Ectodermal cell (in vitro differentiated cells): ENCODE measurements around the gene CNPY1.

Experiments used
- H3K27ac ChIP-seq: 2 replicates; pipeline ENCODE4 v1.7.0; 2013; ENCODE audit warnings: mild to moderate bottlenecking, low read depth, low read length; ENCODE audit not compliant: insufficient read depth, poor library complexity, severe bottlenecking
- H3K27me3 ChIP-seq: 2 replicates; pipeline ENCODE4 v1.7.0; 2013; ENCODE audit warnings: mild to moderate bottlenecking, low read length; ENCODE audit not compliant: insufficient read depth, control insufficient read depth, poor library complexity, severe bottlenecking
- H3K36me3 ChIP-seq: one replicate; pipeline ENCODE4 v1.7.0; 2013; ENCODE audit warnings: low read length; ENCODE audit not compliant: control insufficient read depth, insufficient read depth
- H3K4me1 ChIP-seq: one replicate; pipeline ENCODE4 v1.7.0; 2013; ENCODE audit warnings: low read length; ENCODE audit not compliant: control insufficient read depth, insufficient read depth
- H3K4me3 ChIP-seq: 2 replicates; pipeline ENCODE4 v1.7.0; 2013; ENCODE audit warnings: low read depth, low read length, control low read depth; ENCODE audit not compliant: insufficient read depth
- H3K9me3 ChIP-seq: 2 replicates; pipeline ENCODE4 v1.7.0; 2013; ENCODE audit warnings: mild to moderate bottlenecking, low read length, moderate library complexity; ENCODE audit not compliant: control insufficient read depth
- WGBS, 2 experiments: methylation state at CpG; one replicate each; pipeline ENCODE4 v1.1.7; 2013; ENCODE audit warnings: missing lambda C conversion rate in 2 of 2; 5-methylcytosine and 5-hydroxymethylcytosine counted together

The CNPY1 gene

DNA sequence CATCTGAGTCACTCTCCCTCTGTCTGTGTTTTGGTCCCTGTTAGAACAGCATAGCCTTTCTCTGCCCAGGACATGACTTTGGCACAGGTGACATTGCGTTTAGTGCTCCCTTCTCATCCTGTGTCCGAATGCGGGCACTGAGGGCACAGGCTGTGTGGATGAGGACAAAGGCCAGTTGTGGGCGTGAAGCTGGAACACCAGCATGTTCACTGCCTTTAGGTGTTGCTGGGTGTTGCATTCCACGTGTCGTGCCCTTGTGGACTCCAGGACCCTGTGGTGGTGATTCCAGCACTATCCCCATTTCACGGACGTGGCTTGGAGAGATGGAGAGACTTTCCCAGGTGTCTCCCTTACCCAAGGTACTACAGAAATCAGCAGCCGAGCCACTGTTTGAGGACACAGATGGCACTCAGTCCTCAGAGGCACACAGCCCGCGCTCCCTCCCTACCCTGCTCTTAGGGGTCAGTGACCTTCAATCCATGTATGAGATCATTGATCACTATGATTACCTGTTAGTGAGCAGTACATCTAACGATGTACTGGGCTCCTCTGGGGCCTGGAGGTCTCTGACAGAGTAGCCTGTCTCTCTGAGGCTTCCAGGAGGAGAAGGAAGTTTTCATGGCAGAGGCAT is 917 bp upstream of the CNPY1 start:
- Histone ChIP-seq H3K9me3 (no peaks in the 10 kb centered on the region), H3K4me1 (peaks cover 5% of the 10 kb centered on the region), H3K27me3 (no peaks in the 10 kb centered on the region), H3K4me3 (no peak overlapping the region), H3K36me3 (no peaks in the 10 kb centered on the region), H3K27ac (no peak overlapping the region)
- 94 to 96% methylated on average over 12 of the region's 12 CpGs for WGBS, 2 experiments

DNA sequence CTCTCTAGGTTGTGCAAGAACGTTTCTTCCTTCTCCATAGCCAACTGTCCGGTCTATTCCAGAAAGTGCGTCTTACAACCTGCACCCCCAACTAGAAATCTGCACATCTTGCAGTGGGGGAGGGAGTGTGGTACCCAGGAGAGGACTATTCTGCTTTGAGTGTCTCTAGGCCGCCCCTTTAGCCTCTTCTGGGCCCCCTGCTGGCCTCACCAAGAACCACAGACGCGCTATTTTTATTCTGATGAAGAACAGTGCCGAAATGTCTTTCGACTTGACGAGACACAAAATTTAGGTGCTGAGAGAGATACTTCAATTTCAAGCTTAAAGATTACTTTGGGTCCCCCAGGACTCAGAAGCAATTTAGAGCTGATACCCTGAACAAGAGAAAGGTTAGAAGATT is 1.0 kb downstream of the CNPY1 start:
- 83 to 89% methylated on average over 8 to 9 of the region's 9 CpGs for WGBS, 2 experiments
- Histone ChIP-seq H3K9me3 (no peaks in the 10 kb centered on the region), H3K4me3 (no peak overlapping the region), H3K27me3 (no peaks in the 10 kb centered on the region), H3K27ac (no peak overlapping the region), H3K4me1 (peaks cover 16% of the 10 kb centered on the region), H3K36me3 (no peaks in the 10 kb centered on the region)

DNA sequence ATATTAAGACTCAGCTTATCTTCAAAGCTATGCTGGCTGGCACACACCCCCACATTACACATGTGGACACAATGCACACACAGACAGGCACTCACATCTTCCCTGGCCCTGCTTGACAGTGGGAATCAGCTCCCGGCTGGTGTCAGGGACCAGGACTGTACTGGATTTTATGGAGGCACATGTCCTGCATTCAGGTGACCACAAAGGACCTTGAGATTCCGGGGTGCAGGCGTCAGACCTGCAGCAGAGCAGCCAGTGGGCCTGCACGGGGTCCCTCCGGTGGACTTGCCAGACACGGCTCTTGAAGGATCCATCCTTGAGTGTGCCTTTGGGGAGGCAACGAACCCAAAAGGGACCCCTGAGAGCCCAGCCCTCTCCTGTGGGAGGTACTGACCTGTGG is 1.9 kb downstream of the CNPY1 start:
- Histone ChIP-seq H3K9me3 (no peaks in the 10 kb centered on the region), H3K4me3 (no peak overlapping the region), H3K4me1 (peaks cover 18% of the 10 kb centered on the region), H3K36me3 (no peaks in the 10 kb centered on the region), H3K27me3 (no peaks in the 10 kb centered on the region), H3K27ac (no peak overlapping the region)
- WGBS, 2 experiments, result 94 to 96% methylated on average over 7 of the region's 7 CpGs

DNA sequence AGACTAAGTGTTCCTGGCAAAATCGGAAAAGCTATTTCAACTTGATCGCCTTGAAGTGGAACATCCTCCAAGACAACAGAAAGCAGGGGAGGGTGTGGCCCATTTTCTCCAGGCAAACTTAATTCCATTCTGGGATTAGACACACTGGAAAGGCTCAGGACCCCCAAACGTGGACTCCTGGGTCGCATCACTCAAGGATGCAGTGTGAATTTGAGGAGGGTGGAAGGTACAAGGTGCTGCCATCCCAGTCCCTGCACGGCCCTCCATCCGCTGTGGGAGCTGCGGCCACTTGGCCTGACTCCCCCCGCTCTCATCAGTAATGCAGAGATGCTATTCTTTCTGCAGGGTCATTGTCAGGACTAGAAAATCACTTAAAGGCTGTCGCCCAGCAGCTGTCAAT is 2.4 kb downstream of the CNPY1 start:
- H3K4me3 ChIP-seq, result no peak overlapping the region
- peaks cover 18% of the 10 kb centered on the region for H3K4me1 ChIP-seq
- WGBS, 2 experiments, result 93% methylated on average over 9 of the region's 9 CpGs
- no peaks in the 10 kb centered on the region for H3K27me3 ChIP-seq
- no peaks in the 10 kb centered on the region for H3K9me3 ChIP-seq
- no peaks in the 10 kb centered on the region for H3K36me3 ChIP-seq
- no peak overlapping the region for H3K27ac ChIP-seq

DNA sequence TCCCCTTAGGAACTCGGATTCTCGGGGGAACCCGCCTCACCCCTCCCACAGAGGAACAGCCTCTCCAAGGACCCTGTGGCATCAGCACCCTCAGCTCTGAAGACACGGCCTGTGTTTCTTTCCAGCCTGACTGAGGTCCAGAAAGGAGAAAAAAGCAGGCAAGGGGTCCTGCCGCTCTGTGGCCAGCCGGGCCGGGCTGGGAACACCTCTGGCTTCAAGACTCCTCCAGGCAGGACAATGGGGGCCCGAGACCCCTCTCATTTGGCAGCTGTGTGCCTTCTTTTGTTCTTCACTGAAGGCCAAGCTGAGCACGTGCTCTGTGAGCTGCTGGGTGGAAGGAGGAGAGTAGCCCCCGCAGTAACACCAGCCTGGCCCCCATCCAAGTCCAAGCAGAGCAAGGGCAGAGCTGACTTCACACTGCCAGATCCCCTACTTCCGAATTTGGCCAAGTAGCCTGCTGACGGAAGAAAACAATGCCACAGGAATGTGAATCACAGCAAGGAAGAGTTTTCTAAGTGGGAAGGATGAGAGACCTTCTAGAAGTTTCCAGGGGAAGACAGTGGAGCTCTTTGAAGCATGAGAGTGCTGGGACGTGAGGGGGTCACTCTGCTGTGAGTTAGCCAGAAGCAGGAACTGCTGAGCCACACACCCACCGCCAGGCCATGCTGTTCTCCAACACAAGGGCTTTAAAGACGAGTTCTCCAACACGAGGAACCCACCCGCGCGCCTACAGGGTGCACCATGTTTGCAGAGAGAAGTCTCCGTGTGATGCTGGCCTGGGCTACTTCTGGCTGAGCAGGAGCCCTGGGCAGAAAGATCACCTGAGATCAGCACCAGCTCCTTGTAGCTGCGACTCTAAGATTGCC is 3.1 kb downstream of the CNPY1 start:
- 81 to 84% methylated on average over 21 of the region's 21 CpGs for WGBS, 2 experiments
- no peak overlapping the region for H3K4me3 ChIP-seq
- peaks cover 21% of the 10 kb centered on the region for H3K4me1 ChIP-seq
- no peak overlapping the region for H3K27ac ChIP-seq
- H3K27me3 ChIP-seq, result no peaks in the 10 kb centered on the region
- H3K36me3 ChIP-seq, result no peaks in the 10 kb centered on the region
- no peaks in the 10 kb centered on the region for H3K9me3 ChIP-seq

DNA sequence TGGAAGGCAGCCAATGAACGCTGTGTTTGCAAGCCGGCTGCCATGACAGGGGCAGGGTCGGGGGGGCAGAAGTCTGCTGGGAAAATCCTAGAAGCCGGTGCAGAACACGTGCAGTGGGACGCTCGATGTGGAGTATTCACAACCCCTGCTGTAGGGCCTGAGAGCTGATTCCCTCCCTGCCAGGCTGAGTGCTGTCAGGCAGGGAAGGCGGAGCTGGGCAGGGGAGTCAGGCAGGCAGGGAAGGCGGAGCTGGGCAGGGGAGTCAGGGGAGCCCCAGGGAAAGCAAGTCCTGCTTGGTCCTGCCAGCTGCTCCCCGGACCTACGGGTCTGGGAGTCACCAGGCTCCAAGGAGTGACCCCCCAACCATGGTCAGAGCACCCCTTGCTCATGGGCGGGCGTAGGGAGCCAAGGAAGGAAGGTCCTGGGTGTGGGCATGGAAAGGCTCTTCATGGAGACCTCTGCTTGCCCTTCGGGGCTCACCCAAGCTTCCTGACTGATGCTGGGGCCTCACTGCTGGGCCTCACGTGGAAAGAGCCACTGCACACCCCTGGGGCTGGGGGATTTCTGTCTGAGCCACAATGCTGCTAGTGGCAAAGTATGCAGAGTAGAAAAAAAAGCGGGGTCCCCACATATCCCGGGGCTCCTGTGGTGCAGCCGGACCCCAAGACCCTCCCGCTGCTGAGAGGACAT is 4.2 kb downstream of the CNPY1 start:
- H3K4me1 ChIP-seq, result peaks cover 24% of the 10 kb centered on the region

DNA sequence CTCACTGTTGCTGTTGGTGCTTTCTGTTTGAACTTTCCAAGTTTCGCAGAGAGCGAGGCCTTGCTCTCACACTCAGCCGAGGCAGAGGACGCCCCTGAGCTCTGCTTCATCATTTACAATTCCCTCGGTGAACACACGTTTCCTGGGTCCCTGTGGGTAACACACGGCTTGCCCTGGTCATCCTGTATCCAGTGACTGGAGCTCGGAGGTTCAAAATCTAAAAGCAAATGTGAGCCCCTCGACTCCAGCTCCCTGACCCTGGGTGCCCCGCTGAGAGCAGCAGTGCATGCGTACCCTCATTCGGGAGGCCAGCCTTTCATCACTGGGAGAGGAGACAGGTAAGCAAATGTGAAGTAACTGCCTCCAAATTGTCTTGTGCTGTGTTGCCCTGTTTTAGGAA is 5.8 kb downstream of the CNPY1 start:
- Histone ChIP-seq H3K4me3 (no peak overlapping the region), H3K27me3 (peaks cover 18% of the 10 kb centered on the region), H3K4me1 (peaks cover 24% of the 10 kb centered on the region), H3K27ac (no peak overlapping the region), H3K9me3 (no peaks in the 10 kb centered on the region), H3K36me3 (no peaks in the 10 kb centered on the region)
- WGBS, 2 experiments, result 75 to 77% methylated on average over 12 of the region's 12 CpGs

More for the DNA sequence above, 4.2 kb downstream of the CNPY1 start:
- 84 to 85% methylated on average over 19 of the region's 19 CpGs for WGBS, 2 experiments
- H3K4me3 ChIP-seq, result no peak overlapping the region
- H3K36me3 ChIP-seq, result no peaks in the 10 kb centered on the region
- no peak overlapping the region for H3K27ac ChIP-seq
- H3K9me3 ChIP-seq, result no peaks in the 10 kb centered on the region
- H3K27me3 ChIP-seq, result peaks cover 2% of the 10 kb centered on the region

DNA sequence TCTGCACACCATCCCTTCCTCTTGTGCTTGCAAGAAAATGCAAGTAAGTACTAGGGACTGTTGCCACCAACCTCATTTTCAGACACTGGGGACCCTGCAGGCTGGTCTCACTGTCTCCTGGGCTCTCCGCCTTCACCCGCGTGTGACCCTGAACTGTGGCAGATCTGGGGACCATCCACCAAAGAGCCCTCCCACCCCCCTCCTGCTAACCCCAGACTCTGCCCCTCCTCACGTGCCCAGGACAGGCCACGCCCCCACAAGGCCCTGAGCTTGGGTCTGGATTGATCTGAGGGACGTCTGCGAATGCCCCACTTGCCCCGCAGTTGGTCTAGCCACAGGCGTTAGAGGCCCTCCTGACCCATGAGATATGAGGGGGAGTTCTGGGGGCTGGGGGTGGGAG is 8.1 kb downstream of the CNPY1 start:
- WGBS, 2 experiments, result 50 to 55% methylated on average over 9 of the region's 9 CpGs
- no peak overlapping the region for H3K27ac ChIP-seq
- no peak overlapping the region for H3K4me3 ChIP-seq
- no peaks in the 10 kb centered on the region for H3K9me3 ChIP-seq
- H3K36me3 ChIP-seq, result no peaks in the 10 kb centered on the region
- peaks cover 28% of the 10 kb centered on the region for H3K4me1 ChIP-seq
- peaks cover 40% of the 10 kb centered on the region for H3K27me3 ChIP-seq

DNA sequence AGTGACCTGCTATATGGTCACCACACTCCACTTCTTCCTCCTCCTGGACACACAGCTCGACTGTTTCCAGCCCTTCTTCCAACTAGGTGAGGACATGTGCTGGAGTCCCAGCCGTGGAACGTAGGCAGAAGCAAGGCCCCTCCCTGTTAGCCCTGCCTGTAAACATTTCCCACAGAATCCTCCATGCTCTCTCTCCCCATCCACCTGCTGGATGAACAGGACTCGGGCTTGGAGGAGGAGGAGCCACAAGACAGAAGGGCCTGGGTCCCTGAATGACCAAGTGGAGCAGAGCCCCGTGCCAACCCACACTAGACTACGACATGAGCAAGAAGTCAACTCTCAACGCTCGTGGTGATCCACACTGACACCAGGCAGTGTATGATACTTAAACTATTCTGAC is 9.9 kb downstream of the CNPY1 start:
- Histone ChIP-seq H3K9me3 (no peaks in the 10 kb centered on the region), H3K27ac (no peak overlapping the region), H3K27me3 (peaks cover 59% of the 10 kb centered on the region), H3K4me3 (no peak overlapping the region), H3K36me3 (no peaks in the 10 kb centered on the region), H3K4me1 (peaks cover 29% of the 10 kb centered on the region)
- WGBS, 2 experiments, result 85 to 86% methylated on average over 8 of the region's 8 CpGs

DNA sequence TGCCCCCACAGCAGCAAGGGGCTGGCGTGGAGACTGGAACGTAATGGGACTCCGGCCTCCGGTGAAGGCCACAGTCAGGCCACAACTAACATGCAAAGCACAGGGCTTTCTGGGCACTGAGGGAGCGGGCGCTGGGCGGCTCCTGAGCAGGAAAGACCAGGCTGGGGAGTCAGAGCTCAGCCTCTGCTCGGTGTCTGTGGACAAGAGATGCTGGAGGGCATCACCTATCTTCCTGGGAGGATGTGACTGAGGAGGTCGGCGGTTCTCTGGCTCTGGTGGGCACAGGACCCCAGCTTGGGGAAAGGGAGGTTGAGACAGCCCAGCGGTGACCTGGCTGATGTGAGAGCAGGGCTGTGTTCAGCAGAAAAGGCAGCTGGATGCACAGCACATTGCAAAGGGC is 11.7 kb downstream of the CNPY1 start:
- WGBS, 2 experiments, result 73 to 74% methylated on average over 11 of the region's 11 CpGs

More for the DNA sequence above, 11.7 kb downstream of the CNPY1 start:
- no peak overlapping the region for H3K27ac ChIP-seq
- H3K36me3 ChIP-seq, result no peaks in the 10 kb centered on the region
- H3K4me1 ChIP-seq, result peaks cover 30% of the 10 kb centered on the region
- H3K9me3 ChIP-seq, result no peaks in the 10 kb centered on the region
- no peak overlapping the region for H3K4me3 ChIP-seq
- peaks cover 76% of the 10 kb centered on the region for H3K27me3 ChIP-seq
